Nephron progenitor cell (in vitro differentiated cells): ENCODE data around the gene CCDC148.

Experiments used
- DNase-seq: peaks from one replicate; pipeline ENCODE4 v3.0.0; 2021
- H3K27ac Mint-ChIP-seq: 2 replicates; pipeline ENCODE4 v1.8.0; 2021; ENCODE audit warnings: mild to moderate bottlenecking, moderate library complexity, mixed read lengths
- H3K27me3 Mint-ChIP-seq: 2 replicates; pipeline ENCODE4 v1.8.0; 2021; ENCODE audit warnings: mild to moderate bottlenecking, low read depth, mixed read lengths; ENCODE audit not compliant: poor library complexity
- H3K36me3 Mint-ChIP-seq: 2 replicates; pipeline ENCODE4 v1.8.0; 2021; ENCODE audit warnings: low read depth, mixed read lengths
- H3K4me1 Mint-ChIP-seq: 2 replicates; pipeline ENCODE4 v1.8.0; 2021; ENCODE audit warnings: mixed read lengths
- H3K4me3 Mint-ChIP-seq: 2 replicates; pipeline ENCODE4 v1.8.0; 2021; ENCODE audit warnings: mild to moderate bottlenecking, moderate library complexity, mixed read lengths
- H3K9me3 Mint-ChIP-seq: 2 replicates; pipeline ENCODE4 v1.8.0; 2021; ENCODE audit warnings: mild to moderate bottlenecking, moderate library complexity, mixed read lengths
- TF ChIP-seq, protein P1 (sequence below): fragments of 200-600 bp; sonication (generic); IDR thresholded peaks from 2 replicates; pipeline ENCODE4 v1.5.0; 2021; ENCODE audit warnings: antibody characterized with exemption

The CCDC148 gene

DNA sequence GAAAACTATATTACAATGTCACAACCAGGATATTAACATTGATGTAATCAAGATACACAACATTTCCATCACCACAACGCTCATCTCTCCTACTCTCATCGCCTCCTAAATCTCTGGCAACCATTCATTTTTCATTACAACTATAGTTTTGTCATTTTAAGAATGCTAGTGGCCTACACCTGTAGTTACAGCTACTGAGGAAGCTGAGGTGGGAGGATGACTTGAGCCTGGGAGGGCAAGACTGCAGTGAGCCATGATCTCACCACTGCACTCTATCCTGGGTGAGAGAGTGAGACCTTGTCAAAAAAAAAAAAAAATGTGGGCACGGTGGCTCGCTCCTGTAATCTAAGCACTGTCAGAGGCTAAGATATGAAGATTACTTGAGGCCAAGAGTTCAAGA lies 10.7 kb upstream of the CCDC148 start:
- H3K4me3 Mint-ChIP-seq = no peak overlapping the region
- H3K27me3 Mint-ChIP-seq = peaks cover 4% of the 10 kb centered on the region
- peaks cover 63% of the 10 kb centered on the region for H3K36me3 Mint-ChIP-seq
- DNase-seq = no peak
- H3K9me3 Mint-ChIP-seq = peaks cover 47% of the 10 kb centered on the region
- peaks cover 25% of the 10 kb centered on the region for H3K4me1 Mint-ChIP-seq
- H3K27ac Mint-ChIP-seq = no peak overlapping the region
- TF ChIP-seq, protein P1, sequence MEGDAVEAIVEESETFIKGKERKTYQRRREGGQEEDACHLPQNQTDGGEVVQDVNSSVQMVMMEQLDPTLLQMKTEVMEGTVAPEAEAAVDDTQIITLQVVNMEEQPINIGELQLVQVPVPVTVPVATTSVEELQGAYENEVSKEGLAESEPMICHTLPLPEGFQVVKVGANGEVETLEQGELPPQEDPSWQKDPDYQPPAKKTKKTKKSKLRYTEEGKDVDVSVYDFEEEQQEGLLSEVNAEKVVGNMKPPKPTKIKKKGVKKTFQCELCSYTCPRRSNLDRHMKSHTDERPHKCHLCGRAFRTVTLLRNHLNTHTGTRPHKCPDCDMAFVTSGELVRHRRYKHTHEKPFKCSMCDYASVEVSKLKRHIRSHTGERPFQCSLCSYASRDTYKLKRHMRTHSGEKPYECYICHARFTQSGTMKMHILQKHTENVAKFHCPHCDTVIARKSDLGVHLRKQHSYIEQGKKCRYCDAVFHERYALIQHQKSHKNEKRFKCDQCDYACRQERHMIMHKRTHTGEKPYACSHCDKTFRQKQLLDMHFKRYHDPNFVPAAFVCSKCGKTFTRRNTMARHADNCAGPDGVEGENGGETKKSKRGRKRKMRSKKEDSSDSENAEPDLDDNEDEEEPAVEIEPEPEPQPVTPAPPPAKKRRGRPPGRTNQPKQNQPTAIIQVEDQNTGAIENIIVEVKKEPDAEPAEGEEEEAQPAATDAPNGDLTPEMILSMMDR = no peak

DNA sequence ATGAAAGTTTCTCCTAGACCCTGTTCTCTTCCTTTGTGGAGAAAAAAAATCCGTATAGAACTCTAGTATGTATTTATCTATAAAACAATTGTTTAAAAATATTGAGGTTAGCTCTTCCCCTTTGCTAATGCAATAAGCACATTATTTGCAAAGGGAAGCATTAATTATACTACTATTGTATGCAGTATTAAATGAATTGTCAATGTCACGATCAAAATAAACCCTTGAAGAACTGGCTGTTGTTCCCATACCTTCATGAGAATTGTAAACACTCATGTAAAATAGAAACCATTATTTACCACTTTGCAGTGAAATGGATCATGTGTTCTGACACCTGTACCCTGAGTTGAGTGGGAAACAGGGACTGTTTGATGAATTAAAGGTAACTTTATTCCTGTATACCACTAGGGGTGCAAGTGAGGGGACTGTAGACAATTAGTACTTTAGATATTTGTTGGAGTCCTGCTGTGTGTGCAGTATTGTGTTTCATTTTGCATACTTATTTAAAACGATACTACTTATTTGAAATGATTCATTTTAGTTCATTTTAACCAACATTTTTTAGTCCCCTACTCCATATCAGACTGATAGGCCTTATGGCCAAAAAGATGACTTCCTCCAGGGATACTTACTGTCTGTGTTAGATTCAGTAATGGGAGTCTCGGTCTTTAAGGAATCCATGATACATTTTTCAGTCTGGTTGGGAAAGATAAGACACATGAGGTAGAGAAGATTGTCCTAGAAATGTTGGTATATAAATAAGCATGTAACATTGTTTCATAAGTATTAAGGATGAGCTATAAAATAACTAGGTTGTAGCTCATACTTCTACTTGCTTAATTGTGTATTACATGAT lies 8.1 kb upstream of the CCDC148 start:
- Mint-ChIP-seq H3K27ac (no peak overlapping the region), H3K36me3 (peaks cover 40% of the 10 kb centered on the region), H3K9me3 (peaks cover 25% of the 10 kb centered on the region), H3K4me1 (peaks cover 44% of the 10 kb centered on the region), H3K27me3 (peaks cover 4% of the 10 kb centered on the region), H3K4me3 (no peak overlapping the region)
- TF ChIP-seq, protein P1 = peak; percentile 42
- no peak for DNase-seq

DNA sequence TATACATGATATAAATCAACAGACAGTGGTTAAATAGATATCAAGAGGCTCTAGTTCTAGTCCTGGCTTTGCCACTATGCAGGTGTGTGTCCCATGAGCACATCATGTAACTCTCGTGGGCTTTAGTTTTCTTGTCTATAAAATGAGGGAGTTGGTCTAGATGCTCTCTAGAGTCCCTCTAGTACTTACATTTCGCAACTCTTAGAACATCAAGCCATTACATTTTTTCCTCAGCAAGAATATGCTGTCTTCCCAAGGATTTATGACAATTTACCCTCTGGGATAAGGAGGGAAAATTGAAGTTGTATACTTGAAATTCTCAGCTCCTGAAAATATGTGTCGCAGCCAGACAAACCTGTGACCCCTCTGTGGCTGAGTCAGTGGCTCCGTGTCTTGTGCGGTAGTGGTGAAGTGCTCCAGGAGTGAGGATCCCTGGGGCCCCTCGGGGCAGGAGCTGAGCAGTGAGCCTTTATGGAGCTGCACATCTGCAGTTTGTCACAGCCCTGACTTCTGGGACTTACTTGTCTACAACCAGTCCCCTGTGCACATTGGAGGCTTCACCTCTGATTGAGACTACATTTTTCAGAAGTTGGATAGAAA lies 7.0 kb upstream of the CCDC148 start:
- DNase-seq = peak; percentile 14
- no peaks in the 10 kb centered on the region for H3K27me3 Mint-ChIP-seq
- peaks cover 54% of the 10 kb centered on the region for H3K4me1 Mint-ChIP-seq
- no peak overlapping the region for H3K27ac Mint-ChIP-seq
- H3K4me3 Mint-ChIP-seq = no peak overlapping the region
- peaks cover 21% of the 10 kb centered on the region for H3K9me3 Mint-ChIP-seq
- TF ChIP-seq, protein P1 = no peak
- peaks cover 29% of the 10 kb centered on the region for H3K36me3 Mint-ChIP-seq

DNA sequence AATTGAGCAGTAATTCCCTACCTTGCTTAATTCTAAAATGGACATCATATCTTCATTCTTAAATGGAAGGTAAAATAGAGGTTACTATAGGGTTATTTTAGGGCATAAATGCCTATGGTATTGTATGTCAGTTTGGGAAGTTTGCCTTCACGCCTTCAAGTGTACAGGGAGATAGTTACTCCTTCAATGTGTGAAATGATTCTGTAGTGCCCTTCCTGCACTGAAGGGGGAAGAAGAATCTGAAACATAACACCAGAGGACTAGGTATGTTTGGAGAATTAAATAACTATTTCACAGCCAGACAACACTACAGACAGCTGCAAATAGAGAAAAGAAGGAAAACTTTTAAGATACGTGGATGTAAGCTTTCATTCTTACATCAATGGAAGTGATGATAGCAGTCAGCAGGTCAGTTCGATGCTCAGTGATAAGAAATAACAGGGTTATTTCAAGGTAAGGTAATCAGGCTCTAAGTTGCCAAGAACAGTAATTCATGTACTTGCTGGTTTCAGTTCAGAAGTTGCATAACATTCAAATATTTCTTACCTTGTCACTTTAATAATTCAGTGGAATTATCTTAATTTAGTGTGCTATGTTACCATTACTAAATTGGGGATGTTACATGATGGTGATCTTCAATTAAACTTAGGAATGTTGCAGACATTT lies 4.2 kb upstream of the CCDC148 start:
- peaks cover 68% of the 10 kb centered on the region for H3K4me1 Mint-ChIP-seq
- no peaks in the 10 kb centered on the region for H3K27me3 Mint-ChIP-seq
- peak overlapping the region; percentile 67 for H3K4me3 Mint-ChIP-seq
- TF ChIP-seq, protein P1 = peak; percentile 29
- DNase-seq = no peak
- H3K36me3 Mint-ChIP-seq = peaks cover 5% of the 10 kb centered on the region
- H3K27ac Mint-ChIP-seq = no peak overlapping the region
- peaks cover 3% of the 10 kb centered on the region for H3K9me3 Mint-ChIP-seq

DNA sequence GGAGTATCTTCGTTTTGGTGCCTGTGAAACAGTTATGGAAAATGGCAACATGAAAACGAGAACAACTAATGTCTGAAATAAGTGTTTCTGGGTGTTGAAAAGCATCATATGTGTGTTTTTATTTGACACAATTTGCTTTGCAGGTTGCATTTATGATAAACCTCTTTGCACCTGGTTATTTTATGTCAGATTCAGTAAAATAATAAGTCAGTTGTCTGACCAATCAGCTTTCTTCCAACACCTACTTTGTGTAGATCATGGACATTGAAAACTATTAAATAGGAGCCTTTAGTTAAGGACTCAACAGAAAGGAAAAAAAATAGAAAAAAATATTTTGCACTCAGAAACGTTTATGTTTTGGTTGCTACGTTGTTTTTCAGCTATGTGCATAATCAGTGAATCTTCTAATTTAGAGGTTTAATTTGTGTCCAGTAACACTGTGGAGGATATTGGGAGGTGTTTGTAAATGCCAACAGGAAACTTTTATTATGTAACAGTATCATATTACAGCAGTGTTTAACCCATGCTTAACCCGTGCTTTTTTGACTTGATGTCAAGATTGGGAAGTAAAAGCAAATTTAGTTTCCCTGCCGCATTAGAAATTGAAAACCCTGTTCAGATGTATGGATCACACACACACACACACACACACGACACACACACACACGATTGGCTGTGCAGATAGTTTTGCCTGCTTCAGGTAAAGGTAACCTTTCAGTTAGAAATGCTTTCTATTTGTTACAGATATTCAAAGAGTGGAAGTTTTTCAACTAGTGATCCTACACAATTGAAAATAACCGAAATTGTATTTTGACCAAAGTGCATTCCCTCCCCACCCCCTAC lies 2.8 kb upstream of the CCDC148 start:
- H3K9me3 Mint-ChIP-seq = no peaks in the 10 kb centered on the region
- DNase-seq = no peak
- H3K27ac Mint-ChIP-seq = peak overlapping the region; percentile 2
- no peaks in the 10 kb centered on the region for H3K36me3 Mint-ChIP-seq
- peak overlapping the region; percentile 98 for H3K4me3 Mint-ChIP-seq
- H3K27me3 Mint-ChIP-seq = no peaks in the 10 kb centered on the region
- H3K4me1 Mint-ChIP-seq = peaks cover 68% of the 10 kb centered on the region
- TF ChIP-seq, protein P1 = no peak
